ENCODE data around the gene CARD18. TPM values are rescaled to one million over a fixed set of nuclear protein-coding genes. Genes with fewer than 3 reads are reported as not detected.

The CARD18 gene
- total and polyA plus RNA-seq, 2 donors (not counting 1 experiment from before 2014, with no cell fraction given) = not detected

- no peaks in the 10 kb centered on the region for H3K79me2 ChIP-seq (ENCODE audit: control insufficient read depth, insufficient read depth, low read length)
- H3K4me1 Mint-ChIP-seq = peaks cover 13% of the 10 kb centered on the region
- intact Hi-C loops (cut with micrococcal nuclease) = loop anchor here (1.0 kb wide), 1 partner anchor 29 kb away; no protein-coding TSS in a partner anchor
- H3K36me3 ChIP-seq (replicated peaks in 1 of 2; ENCODE audit: control extremely low read depth in 1 of 2, control insufficient read depth in 1 of 2, extremely low read depth in 1 of 2, insufficient read depth in 2 of 2, low read length in 1 of 2) = no peaks in the 10 kb centered on the region
- CTCF ChIA-PET = no interaction called here
- DNase-seq = no peak
- peaks cover 0 to 3% of the 10 kb centered on the region in 2 donors for H3K4me1 ChIP-seq (ENCODE audit: control insufficient read depth in 2 of 2, insufficient read depth in 2 of 2, low read length in 2 of 2)
- POLR2A ChIA-PET = no interaction called here
- peaks cover 0 to 3% (median 0%) of the 10 kb centered on the region in 4 experiments for H3K27me3 ChIP-seq (replicated peaks in 1 of 4; ENCODE audit: control extremely low read depth in 1 of 4, control insufficient read depth in 3 of 4, insufficient read depth in 4 of 4, low read length in 3 of 4)
- no peaks in the 10 kb centered on the region for H3K9me3 Mint-ChIP-seq (ENCODE audit: insufficient read depth)
- no peak overlapping the region for H3K4me3 ChIP-seq (ENCODE audit: control extremely low read depth in 1 of 5, extremely low read depth in 1 of 5, insufficient read depth in 1 of 5, low read depth in 2 of 5, low read length in 4 of 5)
- H4K20me1 ChIP-seq (ENCODE audit: control insufficient read depth, insufficient read depth, low read length, poor library complexity, severe bottlenecking) = no peaks in the 10 kb centered on the region
- H3K9ac ChIP-seq (ENCODE audit: low read length) = no peak overlapping the region
- H2AFZ ChIP-seq (ENCODE audit: insufficient read depth, low read depth, low read length, poor library complexity, severe bottlenecking) = no peak overlapping the region
- no peak overlapping the region for H3K4me2 ChIP-seq (replicated peaks; ENCODE audit: low read depth, low read length, poor library complexity, severe bottlenecking)
- TF ChIP-seq CTCF (IDR thresholded peaks at IDR 0.05) = no peak
- no peak for TF ChIP-seq EZH2 (IDR thresholded peaks at IDR 0.05; ENCODE audit: borderline replicate concordance, insufficient read depth, low read depth, low read length, poor library complexity, severe bottlenecking)
- H3K27me3 Mint-ChIP-seq = peaks cover 18% of the 10 kb centered on the region
- no peak for ATAC-seq (ENCODE audit: low read depth)
- no CpG with 5 or more reads among the region's 1 CpG for WGBS (ENCODE audit: insufficient coverage)
- H3K27ac Mint-ChIP-seq = no peak overlapping the region
- no peak overlapping the region for H3K27ac ChIP-seq (ENCODE audit: low read length in 2 of 2)
- no peak overlapping the region for H3K4me3 Mint-ChIP-seq
- H3K9me3 ChIP-seq (ENCODE audit: control extremely low read depth in 1 of 3, control insufficient read depth in 2 of 3, insufficient read depth in 1 of 3, low read length in 2 of 3) = peaks cover 0 to 2% (median 0%) of the 10 kb centered on the region in 3 donors
Measured at GRCh38 chr11:105106140-105106539, 33.4 kb downstream of the CARD18 start.

- Histone ChIP-seq H3K9me3 (ENCODE audit: control extremely low read depth in 1 of 3, control insufficient read depth in 2 of 3, insufficient read depth in 1 of 3, low read length in 2 of 3) (peaks cover 0 to 2% (median 0%) of the 10 kb centered on the region in 3 donors), H3K27me3 (replicated peaks in 1 of 4; ENCODE audit: control extremely low read depth in 1 of 4, control insufficient read depth in 3 of 4, insufficient read depth in 4 of 4, low read length in 3 of 4) (no peaks in the 10 kb centered on the region), H4K20me1 (ENCODE audit: control insufficient read depth, insufficient read depth, low read length, poor library complexity, severe bottlenecking) (no peaks in the 10 kb centered on the region), H3K27ac (ENCODE audit: low read length in 2 of 2) (no peak overlapping the region), H3K4me3 (ENCODE audit: control extremely low read depth in 1 of 5, extremely low read depth in 1 of 5, insufficient read depth in 1 of 5, low read depth in 2 of 5, low read length in 4 of 5) (no peak overlapping the region), H3K79me2 (ENCODE audit: control insufficient read depth, insufficient read depth, low read length) (no peaks in the 10 kb centered on the region), H3K4me1 (ENCODE audit: control insufficient read depth in 2 of 2, insufficient read depth in 2 of 2, low read length in 2 of 2) (no peaks in the 10 kb centered on the region), H3K36me3 (replicated peaks in 1 of 2; ENCODE audit: control extremely low read depth in 1 of 2, control insufficient read depth in 1 of 2, extremely low read depth in 1 of 2, insufficient read depth in 2 of 2, low read length in 1 of 2) (no peaks in the 10 kb centered on the region), H3K4me2 (replicated peaks; ENCODE audit: low read depth, low read length, poor library complexity, severe bottlenecking) (no peak overlapping the region), H2AFZ (ENCODE audit: insufficient read depth, low read depth, low read length, poor library complexity, severe bottlenecking) (no peak overlapping the region), H3K9ac (ENCODE audit: low read length) (no peak overlapping the region)
- ChIA-PET POLR2A (no interaction called here), CTCF (no interaction called here)
- DNase-seq = no peak
- Mint-ChIP-seq H3K4me3 (no peak overlapping the region), H3K27ac (no peak overlapping the region), H3K4me1 (peaks cover 2% of the 10 kb centered on the region), H3K9me3 (ENCODE audit: insufficient read depth) (no peaks in the 10 kb centered on the region), H3K27me3 (peaks cover 5% of the 10 kb centered on the region)
- ATAC-seq (ENCODE audit: low read depth) = no peak
- intact Hi-C loops (cut with micrococcal nuclease) = no loop called here
- no CpG with 5 or more reads among the region's 1 CpG for WGBS (ENCODE audit: insufficient coverage)
- TF ChIP-seq CTCF (IDR thresholded peaks at IDR 0.05) = no peak
- TF ChIP-seq EZH2 (IDR thresholded peaks at IDR 0.05; ENCODE audit: borderline replicate concordance, insufficient read depth, low read depth, low read length, poor library complexity, severe bottlenecking) = no peak
Measured at GRCh38 chr11:105104292-105104691, 35.3 kb downstream of the CARD18 start.
